Endodermal cell (in vitro differentiated cells): Measurements from ENCODE around the gene NLN. TPM values are rescaled to one million over a fixed set of nuclear protein-coding genes. Genes with fewer than 3 reads are reported as not detected.

Experiments
- DNase-seq: peaks from one replicate; pipeline ENCODE4 v3.0.0-alpha.2; 2017
- H3K27ac ChIP-seq: 2 replicates; pipeline ENCODE4 v1.5.1; 2013; ENCODE audit warnings: mild to moderate bottlenecking, low read depth, low read length, moderate library complexity
- H3K27me3 ChIP-seq: 2 replicates; pipeline ENCODE4 v1.6.1; 2013; ENCODE audit warnings: mild to moderate bottlenecking, low read length, moderate library complexity; ENCODE audit not compliant: insufficient read depth, control insufficient read depth, poor library complexity, severe bottlenecking
- H3K36me3 ChIP-seq: 2 replicates; pipeline ENCODE4 v1.7.0; 2013; ENCODE audit warnings: mild to moderate bottlenecking, low read length, moderate library complexity; ENCODE audit not compliant: control insufficient read depth, insufficient read depth
- H3K4me1 ChIP-seq: one replicate; pipeline ENCODE4 v1.7.0; 2013; ENCODE audit warnings: low read length; ENCODE audit not compliant: control insufficient read depth, insufficient read depth
- H3K4me3 ChIP-seq: 2 replicates; pipeline ENCODE4 v1.5.1; 2013; ENCODE audit warnings: mild to moderate bottlenecking, low read length, moderate library complexity
- H3K9ac ChIP-seq: 2 replicates; pipeline ENCODE4 v1.6.1; 2013; ENCODE audit warnings: mild to moderate bottlenecking, low read length, moderate library complexity; ENCODE audit not compliant: poor library complexity, severe bottlenecking; ENCODE audit errors: extremely low read depth
- H3K9me3 ChIP-seq: 2 replicates; pipeline ENCODE4 v1.6.1; 2013; ENCODE audit warnings: mild to moderate bottlenecking, low read length, moderate library complexity; ENCODE audit not compliant: control insufficient read depth
- H3K27ac Mint-ChIP-seq: 2 replicates; pipeline ENCODE4 v1.8.0; 2020; ENCODE audit warnings: mixed read lengths
- H3K27me3 Mint-ChIP-seq: 2 replicates; pipeline ENCODE4 v1.8.0; 2021; ENCODE audit warnings: mild to moderate bottlenecking, mixed read lengths; ENCODE audit not compliant: insufficient read depth
- H3K36me3 Mint-ChIP-seq: 2 replicates; pipeline ENCODE4 v1.8.0; 2020; ENCODE audit warnings: low read depth, mixed read lengths
- H3K4me1 Mint-ChIP-seq: 2 replicates; pipeline ENCODE4 v1.8.0; 2020; ENCODE audit warnings: mixed read lengths
- H3K4me3 Mint-ChIP-seq: 2 replicates; pipeline ENCODE4 v1.8.0; 2020; ENCODE audit warnings: mild to moderate bottlenecking, moderate library complexity, mixed read lengths
- H3K9me3 Mint-ChIP-seq: 2 replicates; pipeline ENCODE4 v1.8.0; 2020; ENCODE audit warnings: mild to moderate bottlenecking, mixed read lengths
- whole genome bisulfite sequencing, 2 experiments: methylation state at CpG; one replicate each; pipeline versions ENCODE4 v1.1.5 to v1.1.7; 2013; ENCODE audit warnings: missing lambda C conversion rate in 2 of 2, mixed read lengths in 1 of 2; ENCODE audit not compliant: insufficient coverage in 1 of 2, insufficient read length in 1 of 2; 5-methylcytosine and 5-hydroxymethylcytosine counted together
- total RNA-seq, 2 donors: library from RNA; stranded (reverse); fragmentation: NEBNext Ultra II Directional in 1 of 2; extraction: Animal tissue kit (Norgen Biotek cat#: 25700) in 1 of 2; gene quantifications; 2 replicates in 1 of 2; 3 replicates in 1 of 2; pipeline ENCODE4 v1.2.1, GENCODE V29; 2021
- TF ChIP-seq, protein P1 (sequence below): fragments of 200-600 bp; sonication (generic); conservative IDR thresholded peaks from 2 replicates; pipeline ENCODE4 v1.5.0; 2021; ENCODE audit warnings: antibody characterized with exemption, mild to moderate bottlenecking

The NLN gene
- total RNA-seq, 2 donors from 2014 or later: 110 to 136 TPM

DNA sequence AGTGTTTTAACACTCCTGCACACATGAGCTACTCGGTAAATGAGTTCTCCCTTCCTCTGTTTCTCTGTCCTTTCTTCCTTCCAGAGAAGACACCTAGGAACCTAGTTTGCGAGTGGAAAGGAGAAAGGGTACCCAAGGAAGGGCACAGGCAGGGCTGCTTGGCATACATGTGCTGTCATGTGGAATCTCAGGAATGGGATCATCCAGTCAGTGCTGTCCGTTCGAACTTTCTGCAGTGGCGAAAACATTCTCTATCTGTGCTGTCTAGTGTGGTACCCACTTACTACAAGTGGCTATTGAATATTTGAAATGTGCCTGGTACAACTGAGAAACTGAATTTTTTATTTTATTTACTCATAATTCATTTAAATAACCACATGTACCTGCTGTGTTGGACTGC lies 28.0 kb downstream of the NLN start:
- no peak for DNase-seq
- H3K36me3 Mint-ChIP-seq: peaks cover 9% of the 10 kb centered on the region
- no peak overlapping the region for H3K27ac ChIP-seq
- 94% methylated on average over 5 of the region's 5 CpGs; no CpG with 5 or more reads in 1 of the 2 experiments for WGBS, 2 experiments
- peaks cover 3% of the 10 kb centered on the region for H3K4me1 ChIP-seq
- H3K4me3 ChIP-seq: no peak overlapping the region
- H3K4me1 Mint-ChIP-seq: peaks cover 3% of the 10 kb centered on the region
- TF ChIP-seq, protein P1, sequence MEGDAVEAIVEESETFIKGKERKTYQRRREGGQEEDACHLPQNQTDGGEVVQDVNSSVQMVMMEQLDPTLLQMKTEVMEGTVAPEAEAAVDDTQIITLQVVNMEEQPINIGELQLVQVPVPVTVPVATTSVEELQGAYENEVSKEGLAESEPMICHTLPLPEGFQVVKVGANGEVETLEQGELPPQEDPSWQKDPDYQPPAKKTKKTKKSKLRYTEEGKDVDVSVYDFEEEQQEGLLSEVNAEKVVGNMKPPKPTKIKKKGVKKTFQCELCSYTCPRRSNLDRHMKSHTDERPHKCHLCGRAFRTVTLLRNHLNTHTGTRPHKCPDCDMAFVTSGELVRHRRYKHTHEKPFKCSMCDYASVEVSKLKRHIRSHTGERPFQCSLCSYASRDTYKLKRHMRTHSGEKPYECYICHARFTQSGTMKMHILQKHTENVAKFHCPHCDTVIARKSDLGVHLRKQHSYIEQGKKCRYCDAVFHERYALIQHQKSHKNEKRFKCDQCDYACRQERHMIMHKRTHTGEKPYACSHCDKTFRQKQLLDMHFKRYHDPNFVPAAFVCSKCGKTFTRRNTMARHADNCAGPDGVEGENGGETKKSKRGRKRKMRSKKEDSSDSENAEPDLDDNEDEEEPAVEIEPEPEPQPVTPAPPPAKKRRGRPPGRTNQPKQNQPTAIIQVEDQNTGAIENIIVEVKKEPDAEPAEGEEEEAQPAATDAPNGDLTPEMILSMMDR: no peak
- H3K9me3 Mint-ChIP-seq: no peaks in the 10 kb centered on the region
- no peaks in the 10 kb centered on the region for H3K27me3 ChIP-seq
- no peak overlapping the region for H3K4me3 Mint-ChIP-seq
- no peaks in the 10 kb centered on the region for H3K36me3 ChIP-seq
- no peaks in the 10 kb centered on the region for H3K9me3 ChIP-seq
- no peak overlapping the region for H3K27ac Mint-ChIP-seq
- H3K27me3 Mint-ChIP-seq: no peaks in the 10 kb centered on the region
- no peak overlapping the region for H3K9ac ChIP-seq

DNA sequence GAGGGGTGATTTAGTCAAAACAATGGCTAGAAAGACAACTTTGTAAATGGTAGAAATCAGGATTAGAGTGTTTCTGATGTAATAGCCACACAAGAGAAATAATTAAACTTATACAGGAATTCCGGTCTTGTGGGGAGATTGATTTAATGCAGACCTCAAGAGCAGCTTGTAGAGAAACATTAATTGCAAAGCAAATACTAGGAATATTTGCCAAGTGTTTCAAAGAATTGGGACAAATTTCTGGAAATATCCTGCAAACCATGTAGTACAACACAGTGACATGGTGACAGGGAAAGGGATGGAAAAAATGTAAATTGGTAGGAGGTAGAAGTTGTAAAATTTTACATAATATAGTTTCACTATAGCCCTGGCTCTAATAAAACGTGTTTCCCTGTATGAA lies 28.9 kb downstream of the NLN start:
- H3K4me1 Mint-ChIP-seq: peaks cover 3% of the 10 kb centered on the region
- 91 to 100% methylated on average over 1 to 2 of the region's 2 CpGs for WGBS, 2 experiments
- peaks cover 8% of the 10 kb centered on the region for H3K36me3 Mint-ChIP-seq
- Histone ChIP-seq H3K9ac (no peak overlapping the region), H3K9me3 (no peaks in the 10 kb centered on the region), H3K27ac (no peak overlapping the region), H3K27me3 (no peaks in the 10 kb centered on the region), H3K4me1 (peaks cover 3% of the 10 kb centered on the region), H3K4me3 (no peak overlapping the region), H3K36me3 (no peaks in the 10 kb centered on the region)
- TF ChIP-seq, protein P1: no peak
- no peaks in the 10 kb centered on the region for H3K9me3 Mint-ChIP-seq
- no peak overlapping the region for H3K4me3 Mint-ChIP-seq
- H3K27me3 Mint-ChIP-seq: no peaks in the 10 kb centered on the region
- H3K27ac Mint-ChIP-seq: no peak overlapping the region
- DNase-seq: no peak

DNA sequence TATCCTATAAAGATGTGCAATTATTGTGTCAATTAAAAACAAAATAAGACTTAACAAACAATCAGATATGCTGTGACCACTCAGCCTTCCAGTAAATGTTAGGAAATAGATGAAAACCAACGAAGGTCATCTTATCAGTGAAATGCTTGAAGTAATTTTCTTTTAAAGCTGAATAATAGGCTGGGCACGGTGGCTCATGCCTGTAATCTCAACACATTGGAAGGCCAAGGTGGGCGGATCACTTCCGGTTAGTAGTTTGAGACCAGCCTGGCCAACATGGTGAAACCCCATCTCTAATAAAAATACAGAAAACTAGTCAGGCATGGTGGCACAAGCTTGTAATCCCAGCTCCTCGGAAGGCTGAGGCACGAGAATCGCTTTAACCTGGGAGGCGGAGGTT lies 31.2 kb downstream of the NLN start:
- no peak overlapping the region for H3K27ac ChIP-seq
- no peaks in the 10 kb centered on the region for H3K36me3 ChIP-seq
- no peak overlapping the region for H3K9ac ChIP-seq
- Mint-ChIP-seq H3K9me3 (no peaks in the 10 kb centered on the region), H3K36me3 (peaks cover under 1% of the 10 kb centered on the region), H3K4me1 (peaks cover 3% of the 10 kb centered on the region), H3K27me3 (no peaks in the 10 kb centered on the region), H3K27ac (no peak overlapping the region), H3K4me3 (no peak overlapping the region)
- no peaks in the 10 kb centered on the region for H3K9me3 ChIP-seq
- H3K4me1 ChIP-seq: peaks cover 3% of the 10 kb centered on the region
- no peaks in the 10 kb centered on the region for H3K27me3 ChIP-seq
- no peak for DNase-seq
- TF ChIP-seq, protein P1: no peak
- WGBS, 2 experiments: 85 to 95% methylated on average over 3 to 8 of the region's 8 CpGs
- no peak overlapping the region for H3K4me3 ChIP-seq
